Heart left ventricle (tissue), 16 donors: ENCODE measurements around the gene ARL6. TPM values are rescaled to one million over a fixed set of nuclear protein-coding genes. Genes with fewer than 3 reads are reported as not detected.

Experiments
- ATAC-seq, 4 donors: fragments of 200-7000 bp; cut with Tn5 transposase; one replicate each; pipeline ENCODE4 v1.9.1; 2020 to 2022; ENCODE audit warnings: moderate library complexity in 4 of 4, mild to moderate bottlenecking in 3 of 4, moderate number of reproducible peaks in 1 of 4
- DNase-seq, 5 donors: peaks; one replicate each; pipeline ENCODE4 v3.0.0-alpha.2; 2020
- H3K27ac ChIP-seq, 12 donors: fragments of 200-600 bp; sonication (generic) in 4 of 12; one replicate each; pipeline versions ENCODE4 v1.5.0 to v1.8.0; 2016 to 2022; ENCODE audit warnings: mild to moderate bottlenecking in 2 of 12
- H3K27me3 ChIP-seq, 9 donors: fragments of 200-600 bp; sonication (generic) in 2 of 9; one replicate each; pipeline versions ENCODE4 v1.5.1 to v1.8.0; 2016 to 2022; ENCODE audit warnings: mild to moderate bottlenecking in 3 of 9
- H3K36me3 ChIP-seq, 9 donors: fragments of 200-600 bp; sonication (generic) in 2 of 9; one replicate each; pipeline versions ENCODE4 v1.5.0 to v1.8.0; 2018 to 2022; ENCODE audit warnings: mild to moderate bottlenecking in 2 of 9
- H3K4me1 ChIP-seq, 12 donors: fragments of 200-600 bp; sonication (generic) in 4 of 12; one replicate each; pipeline versions ENCODE4 v1.5.0 to v1.8.0; 2016 to 2022; ENCODE audit warnings: mild to moderate bottlenecking in 3 of 12
- H3K4me3 ChIP-seq, 12 donors: fragments of 200-600 bp; sonication (generic) in 4 of 12; one replicate each; pipeline versions ENCODE4 v1.5.0 to v1.8.0; 2017 to 2022; ENCODE audit warnings: mild to moderate bottlenecking in 9 of 12, moderate library complexity in 4 of 12
- H3K9me3 ChIP-seq, 12 donors: fragments of 200-600 bp; sonication (generic) in 4 of 12; one replicate each; pipeline versions ENCODE4 v1.5.0 to v1.8.0; 2016 to 2022; ENCODE audit warnings: mild to moderate bottlenecking in 1 of 12
- POLR2A ChIP-seq, 2 donors: fragments of 450-650 bp; IDR thresholded peaks; one replicate each; pipeline ENCODE4 v1.6.1; 2017; ENCODE audit warnings: antibody characterized with exemption in 2 of 2, mild to moderate bottlenecking in 2 of 2, moderate library complexity in 2 of 2
- WGBS, 4 donors: extraction: QIAGEN DNeasy Blood & Tissue Kit in 2 of 4; methylation state at CpG; one replicate each; pipeline versions ENCODE4 v1.1.5 to v1.1.7; 2013 to 2018; 5-methylcytosine and 5-hydroxymethylcytosine counted together
- intact Hi-C, 10 donors: fragments of 100-400 bp; cut with DNase I; formaldehyde crosslinking; loops; one replicate each; pipeline versions ENCODE4 v1.11.1 to v1.14.2; 2022
- polyA plus RNA-seq, 2 donors: library from polyadenylated mRNA; stranded (reverse); fragments of 200-250 nt; gene quantifications; one replicate each; pipeline ENCODE4 v1.2.3, GENCODE V29; 2013
- total RNA-seq, 9 donors: library from RNA; depleted of rRNA in 2 of 9; stranded (reverse); fragments of >200 nt in 2 of 9; fragmentation: NEBNext Ultra II Directional in 3 of 9; extraction: Animal tissue kit (Norgen Biotek cat#: 25700) in 3 of 9; gene quantifications; one replicate each; pipeline versions ENCODE4 v1.1.0 to v1.2.4, GENCODE V29; 2016 to 2023
- TF ChIP-seq, protein P1 (sequence below), 12 donors: fragments of 200-600 bp; sonication (generic) in 4 of 12; IDR thresholded peaks; one replicate each; pipeline versions ENCODE4 v1.5.0 to v1.8.0; 2018 to 2022; ENCODE audit warnings: antibody characterized with exemption in 12 of 12, mild to moderate bottlenecking in 5 of 12
- donor health status: ischemic (EF 13 %, LVEDD 7.1; RV severe dilation, severe dysfunction).
- donor health status: healthy with polysubstance abuse.
- donor health status: DM: no; HTN: yes; CAD: no.
- donor health status: DM: no; HTN: no; CAD: no.
- donor health status: ischemic (EF 25% LVEDD 6.9; RV normal size, moderate dysfunction).
- donor health status: ischemic (EF 25% LVEDD 5.7; RV mildly dilated, moderate dysfunction).
- donor health status: healthy.
- donor health status: DM: yes; HTN: yes; CAD: no.
- donor health status: ischemic (EF 35%, LVEDD 5.7; RV mildly dilated, moderate dysfunction).
- donor health status: nonischemic (EF 11% LVEDD 7.7; RV severe dilation, severe dysfunction).
- donor health status: DM: yes; HTN: yes; CAD: no.
- donor health status: PGD.
- donor health status: ischemic (EF 29% LVEDD 5.4; RV normal size, mild dysfunction).
- donor health status: nonischemic (EF 23%, LVEDD 6.1; RV moderate dilation, normal function).

The ARL6 gene
- total and polyA plus RNA-seq, 11 donors, result 1.3 to 6.0 (median 3.9) TPM

- WGBS, 4 donors, result 89 to 93% (median 91%) methylated on average over 5 of the region's 5 CpGs
- no peak for DNase-seq
- intact Hi-C loops, result loop anchor here in 7 of 10 donors (5.0 to 10.0 kb wide), 10 partner anchors 42 to 152 kb away; partner anchors contain the start of genes RIOX2 (in 3 of the 7) and ARL6 (in 1 of the 7)
Measured at GRCh38 chr3:97820780-97821179, 56.2 kb downstream of the ARL6 start.

GRCh38 chr3:97821287-97821773 lies 56.8 kb downstream of the ARL6 start:
- Histone ChIP-seq H3K4me1 (peaks cover 0 to 39% (median 21%) of the 10 kb centered on the region in 12 donors), H3K27ac (peak overlapping the region; percentile 83 to 95 (median 91))

More at GRCh38 chr3:97820780-97821179, 56.2 kb downstream of the ARL6 start:
- Histone ChIP-seq H3K27me3 (no peaks in the 10 kb centered on the region), H3K27ac (peak overlapping the region in 5 of 12 donors; percentile 88 to 95 (median 91)), H3K4me1 (peaks cover 0 to 38% (median 19%) of the 10 kb centered on the region in 12 donors), H3K9me3 (no peaks in the 10 kb centered on the region), H3K4me3 (peak overlapping the region in 8 of 12 donors; percentile 72 to 95 (median 84)), H3K36me3 (no peaks in the 10 kb centered on the region)
- ATAC-seq, result no peak
- TF ChIP-seq, protein P1, sequence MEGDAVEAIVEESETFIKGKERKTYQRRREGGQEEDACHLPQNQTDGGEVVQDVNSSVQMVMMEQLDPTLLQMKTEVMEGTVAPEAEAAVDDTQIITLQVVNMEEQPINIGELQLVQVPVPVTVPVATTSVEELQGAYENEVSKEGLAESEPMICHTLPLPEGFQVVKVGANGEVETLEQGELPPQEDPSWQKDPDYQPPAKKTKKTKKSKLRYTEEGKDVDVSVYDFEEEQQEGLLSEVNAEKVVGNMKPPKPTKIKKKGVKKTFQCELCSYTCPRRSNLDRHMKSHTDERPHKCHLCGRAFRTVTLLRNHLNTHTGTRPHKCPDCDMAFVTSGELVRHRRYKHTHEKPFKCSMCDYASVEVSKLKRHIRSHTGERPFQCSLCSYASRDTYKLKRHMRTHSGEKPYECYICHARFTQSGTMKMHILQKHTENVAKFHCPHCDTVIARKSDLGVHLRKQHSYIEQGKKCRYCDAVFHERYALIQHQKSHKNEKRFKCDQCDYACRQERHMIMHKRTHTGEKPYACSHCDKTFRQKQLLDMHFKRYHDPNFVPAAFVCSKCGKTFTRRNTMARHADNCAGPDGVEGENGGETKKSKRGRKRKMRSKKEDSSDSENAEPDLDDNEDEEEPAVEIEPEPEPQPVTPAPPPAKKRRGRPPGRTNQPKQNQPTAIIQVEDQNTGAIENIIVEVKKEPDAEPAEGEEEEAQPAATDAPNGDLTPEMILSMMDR (IDR thresholded peaks at IDR 0.05), result no peak
- no peak for TF ChIP-seq POLR2A (IDR thresholded peaks at IDR 0.05)

DNA sequence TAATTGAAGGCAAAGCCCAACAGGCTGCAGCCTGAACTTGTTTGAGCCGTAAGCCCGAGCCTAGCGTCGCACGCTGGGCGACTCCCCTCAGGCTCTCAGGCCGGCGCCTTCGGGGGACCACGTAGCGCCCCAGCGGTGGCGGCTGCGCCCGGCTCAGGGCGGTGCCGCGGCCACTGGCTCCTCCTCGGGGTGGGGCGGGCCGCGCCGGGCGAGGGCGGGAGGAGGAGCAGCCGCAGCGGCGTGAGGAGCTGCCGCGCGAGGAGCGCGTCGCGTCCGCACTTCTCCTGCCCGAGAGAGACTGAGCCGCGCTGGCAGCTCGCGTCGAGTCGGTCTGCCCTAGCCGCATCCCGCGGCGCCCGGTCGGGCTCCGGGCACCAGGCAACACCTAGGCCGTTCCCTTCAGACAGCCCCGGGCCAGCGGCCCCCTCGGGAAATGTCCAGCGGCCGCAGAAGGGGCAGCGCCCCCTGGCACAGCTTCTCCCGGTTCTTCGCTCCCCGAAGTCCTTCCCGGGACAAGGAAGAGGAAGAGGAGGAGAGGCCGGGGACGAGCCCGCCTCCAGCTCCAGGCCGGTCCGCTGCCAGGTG lies 57.3 kb downstream of the ARL6 start, which contains the start of gene CRYBG3:
CRYBG3 (plus strand) TSS at position 238 of the 585 bp plus-strand sequence; CDS start at position 434, 196 bp downstream.
- intact Hi-C loops, result loop anchor here in 7 of 10 donors (5.0 to 10.0 kb wide), 10 partner anchors 40 to 150 kb away; partner anchors contain the start of genes RIOX2 (in 3 of the 7) and ARL6 (in 1 of the 7)
- peak within 1 kb of the TSS; percentile 83 to 95 (median 91) for H3K27ac ChIP-seq
- no peaks in the 10 kb centered on the region for H3K36me3 ChIP-seq
- peak; percentile 87 to 94 (median 89) for DNase-seq
- no peaks in the 10 kb centered on the region for H3K9me3 ChIP-seq
- H3K4me1 ChIP-seq, result peaks cover 0 to 39% (median 23%) of the 10 kb centered on the region in 12 donors
- no peaks in the 10 kb centered on the region for H3K27me3 ChIP-seq
- 0 to 1% (median 0%) methylated on average over 6 to 66 of the region's 66 CpGs for WGBS, 4 donors
- ATAC-seq, result peak; percentile 94 to 99 (median 98)
- TF ChIP-seq, protein P1 (IDR thresholded peaks at IDR 0.05), result peak in 9 of 12 donors; percentile 10 to 58 (median 30)
- peak; percentile 39 to 93 for TF ChIP-seq POLR2A (IDR thresholded peaks at IDR 0.05)
- H3K4me3 ChIP-seq, result peak within 1 kb of the TSS; percentile 72 to 98 (median 84)

More at GRCh38 chr3:97821287-97821773, 56.8 kb downstream of the ARL6 start:
- WGBS, 4 donors, result 0 to 1% (median 1%) methylated on average over 23 of the region's 23 CpGs
- intact Hi-C loops, result loop anchor here in 7 of 10 donors (5.0 to 10.0 kb wide), 10 partner anchors 41 to 151 kb away; partner anchors contain the start of genes RIOX2 (in 3 of the 7) and ARL6 (in 1 of the 7)
- TF ChIP-seq, protein P1 (IDR thresholded peaks at IDR 0.05), result no peak
- no peak for TF ChIP-seq POLR2A (IDR thresholded peaks at IDR 0.05)
- Histone ChIP-seq H3K4me3 (peak overlapping the region; percentile 72 to 98 (median 84)), H3K27me3 (no peaks in the 10 kb centered on the region), H3K36me3 (no peaks in the 10 kb centered on the region), H3K9me3 (no peaks in the 10 kb centered on the region)
- DNase-seq, result peak; percentile 40 to 62 (median 54)
- ATAC-seq, result peak in 3 of 4 donors; percentile 27 to 34 (median 31)

DNA sequence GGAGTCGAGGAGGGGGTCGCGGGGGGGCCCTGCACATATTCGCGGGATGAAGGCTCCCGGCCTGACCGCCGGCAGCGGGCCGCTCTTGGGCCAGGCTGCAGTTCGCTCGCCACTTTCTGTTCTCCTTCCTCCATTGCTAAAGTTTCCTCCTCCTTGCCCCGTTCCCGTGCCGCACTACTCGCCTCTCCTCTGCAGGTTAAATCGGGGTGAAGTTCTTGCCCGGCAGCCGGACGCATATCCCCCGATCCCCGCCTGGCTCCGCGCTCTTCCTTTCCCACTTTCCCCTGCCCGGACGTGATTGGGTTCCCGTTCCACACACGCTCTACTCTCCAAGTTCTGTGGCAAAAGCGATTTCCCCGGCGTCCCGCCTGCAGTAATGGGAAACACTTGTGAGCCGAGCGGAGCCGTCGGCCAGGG lies 57.8 kb downstream of the ARL6 start:
- TF ChIP-seq POLR2A (IDR thresholded peaks at IDR 0.05), result no peak
- TF ChIP-seq, protein P1 (IDR thresholded peaks at IDR 0.05), result peak in 1 of 12 donors; percentile 2
- Histone ChIP-seq H3K4me3 (peak overlapping the region; percentile 72 to 98 (median 84)), H3K27me3 (no peaks in the 10 kb centered on the region), H3K27ac (peak overlapping the region; percentile 83 to 95 (median 91)), H3K4me1 (peaks cover 0 to 43% (median 28%) of the 10 kb centered on the region in 12 donors), H3K9me3 (no peaks in the 10 kb centered on the region), H3K36me3 (no peaks in the 10 kb centered on the region)
- peak; percentile 39 to 67 (median 53) for ATAC-seq
- intact Hi-C loops, result loop anchor here in 7 of 10 donors (5.0 to 10.0 kb wide), 10 partner anchors 40 to 150 kb away; partner anchors contain the start of genes RIOX2 (in 3 of the 7) and ARL6 (in 1 of the 7)
- peak; percentile 59 to 84 (median 65) for DNase-seq
- 0 to 1% (median 0%) methylated on average over 32 to 36 of the region's 36 CpGs for WGBS, 4 donors
